ENCODE data around the gene BMP7. TPM values are rescaled to one million over a fixed set of nuclear protein-coding genes. Genes with fewer than 3 reads are reported as not detected.
"Not testable (repeated sequence)": the region's sequence is repeated elsewhere in the genome, so short reads cannot be mapped to it uniquely, and the experiment has no call there.

BMP7 gene
- total RNA-seq, 1 donor: not detected

DNA sequence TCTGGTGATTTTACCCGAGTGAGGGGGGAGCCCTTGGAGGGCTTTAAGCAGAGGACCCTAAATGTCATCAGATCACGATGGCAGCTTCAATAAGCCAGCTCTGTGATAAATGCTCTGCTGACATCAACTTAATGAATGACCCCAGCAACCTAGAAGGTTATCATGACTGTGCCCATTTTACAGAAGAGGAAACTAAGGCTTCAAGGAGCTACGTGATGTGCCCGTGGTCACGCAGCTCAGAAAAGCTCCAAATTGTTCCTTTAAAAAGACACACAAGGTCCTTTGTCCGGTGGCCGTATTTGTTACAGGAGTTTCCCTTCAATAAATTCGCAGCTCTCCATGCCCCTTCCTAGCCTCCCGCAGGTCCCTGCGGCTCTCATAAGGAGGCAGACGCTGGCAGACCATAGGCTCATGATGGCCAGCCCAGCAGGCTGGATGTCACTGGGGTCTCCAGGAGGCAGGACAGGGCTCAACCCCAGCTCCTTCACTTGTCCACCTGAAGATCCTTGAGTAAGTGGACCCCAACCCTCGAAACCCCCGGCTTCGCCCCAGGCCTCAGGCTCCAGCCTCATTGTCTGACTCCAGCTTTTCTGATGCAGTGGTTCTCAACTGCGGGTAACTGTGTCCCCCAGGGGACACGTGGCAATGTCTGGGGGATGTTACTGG, 106.4 kb downstream of the BMP7 start:
- Histone ChIP-seq H3K4me2 (ENCODE audit: insufficient read depth, low read length) (no peak overlapping the region), H3K79me2 (ENCODE audit: insufficient read depth, low read length) (no peaks in the 10 kb centered on the region), H4K20me1 (ENCODE audit: insufficient read depth, low read length) (no peaks in the 10 kb centered on the region), H3K9me3 (ENCODE audit: low read depth, low read length) (no peaks in the 10 kb centered on the region), H3K36me3 (ENCODE audit: insufficient read depth, low read length) (no peaks in the 10 kb centered on the region), H2AFZ (ENCODE audit: low read length) (no peak overlapping the region), H3K4me1 (ENCODE audit: insufficient read depth, low read length) (no peaks in the 10 kb centered on the region), H3K4me3 (ENCODE audit: insufficient read depth, low read length) (no peak overlapping the region), H3K27ac (ENCODE audit: low read depth, low read length) (no peak overlapping the region), H3K27me3 (ENCODE audit: insufficient read depth, low read length) (no peaks in the 10 kb centered on the region)
- DNase-seq (ENCODE audit: insufficient read length, low spot score, missing footprints): no peak
- TF ChIP-seq, protein P1, sequence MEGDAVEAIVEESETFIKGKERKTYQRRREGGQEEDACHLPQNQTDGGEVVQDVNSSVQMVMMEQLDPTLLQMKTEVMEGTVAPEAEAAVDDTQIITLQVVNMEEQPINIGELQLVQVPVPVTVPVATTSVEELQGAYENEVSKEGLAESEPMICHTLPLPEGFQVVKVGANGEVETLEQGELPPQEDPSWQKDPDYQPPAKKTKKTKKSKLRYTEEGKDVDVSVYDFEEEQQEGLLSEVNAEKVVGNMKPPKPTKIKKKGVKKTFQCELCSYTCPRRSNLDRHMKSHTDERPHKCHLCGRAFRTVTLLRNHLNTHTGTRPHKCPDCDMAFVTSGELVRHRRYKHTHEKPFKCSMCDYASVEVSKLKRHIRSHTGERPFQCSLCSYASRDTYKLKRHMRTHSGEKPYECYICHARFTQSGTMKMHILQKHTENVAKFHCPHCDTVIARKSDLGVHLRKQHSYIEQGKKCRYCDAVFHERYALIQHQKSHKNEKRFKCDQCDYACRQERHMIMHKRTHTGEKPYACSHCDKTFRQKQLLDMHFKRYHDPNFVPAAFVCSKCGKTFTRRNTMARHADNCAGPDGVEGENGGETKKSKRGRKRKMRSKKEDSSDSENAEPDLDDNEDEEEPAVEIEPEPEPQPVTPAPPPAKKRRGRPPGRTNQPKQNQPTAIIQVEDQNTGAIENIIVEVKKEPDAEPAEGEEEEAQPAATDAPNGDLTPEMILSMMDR (IDR thresholded peaks at IDR 0.05; ENCODE audit: extremely low read depth, low read depth, low read length): no peak

DNA sequence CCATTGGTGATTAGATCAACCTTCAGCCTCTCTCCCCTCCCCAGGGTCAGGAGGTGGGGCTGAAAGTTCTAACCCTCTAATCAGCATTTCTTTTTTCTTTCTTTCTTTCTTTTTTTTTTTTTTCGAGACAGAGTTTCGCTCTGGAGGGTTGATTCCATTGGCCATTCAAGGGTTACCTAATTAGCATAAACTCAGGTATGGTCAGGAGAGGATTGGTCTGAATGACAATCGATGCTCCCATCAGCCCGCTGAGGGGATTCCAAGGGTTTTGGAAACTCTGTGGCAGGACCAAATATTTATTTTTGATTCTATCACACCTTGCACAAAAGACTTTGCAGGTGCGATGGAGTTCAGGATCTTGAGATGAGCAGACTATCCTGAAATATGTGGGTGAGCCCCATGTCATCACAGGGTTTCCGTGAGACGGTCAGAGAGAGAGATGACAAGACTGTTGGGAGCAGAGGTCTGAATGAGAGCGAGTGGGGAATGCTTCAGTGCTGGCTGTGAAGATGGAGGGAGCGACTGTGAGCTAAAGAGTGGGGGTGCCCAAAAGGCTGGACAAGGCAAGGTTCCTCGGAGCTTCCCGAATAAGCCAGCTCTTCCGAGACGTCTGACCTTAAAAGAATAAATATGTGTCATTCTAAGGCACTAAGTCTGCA, 107.1 kb downstream of the BMP7 start:
- DNase-seq (ENCODE audit: insufficient read length, low spot score, missing footprints): no peak
- no peak overlapping the region for H3K4me3 ChIP-seq (ENCODE audit: insufficient read depth, low read length)
- no peak overlapping the region for H3K27ac ChIP-seq (ENCODE audit: low read depth, low read length)
- H3K9me3 ChIP-seq (ENCODE audit: low read depth, low read length): no peaks in the 10 kb centered on the region
- no peaks in the 10 kb centered on the region for H3K36me3 ChIP-seq (ENCODE audit: insufficient read depth, low read length)
- no peaks in the 10 kb centered on the region for H3K79me2 ChIP-seq (ENCODE audit: insufficient read depth, low read length)
- H3K4me2 ChIP-seq (ENCODE audit: insufficient read depth, low read length): no peak overlapping the region
- no peak overlapping the region for H2AFZ ChIP-seq (ENCODE audit: low read length)
- no peaks in the 10 kb centered on the region for H3K4me1 ChIP-seq (ENCODE audit: insufficient read depth, low read length)
- no peaks in the 10 kb centered on the region for H3K27me3 ChIP-seq (ENCODE audit: insufficient read depth, low read length)
- TF ChIP-seq, protein P1 (IDR thresholded peaks at IDR 0.05; ENCODE audit: extremely low read depth, low read depth, low read length): no peak
- H4K20me1 ChIP-seq (ENCODE audit: insufficient read depth, low read length): no peaks in the 10 kb centered on the region

DNA sequence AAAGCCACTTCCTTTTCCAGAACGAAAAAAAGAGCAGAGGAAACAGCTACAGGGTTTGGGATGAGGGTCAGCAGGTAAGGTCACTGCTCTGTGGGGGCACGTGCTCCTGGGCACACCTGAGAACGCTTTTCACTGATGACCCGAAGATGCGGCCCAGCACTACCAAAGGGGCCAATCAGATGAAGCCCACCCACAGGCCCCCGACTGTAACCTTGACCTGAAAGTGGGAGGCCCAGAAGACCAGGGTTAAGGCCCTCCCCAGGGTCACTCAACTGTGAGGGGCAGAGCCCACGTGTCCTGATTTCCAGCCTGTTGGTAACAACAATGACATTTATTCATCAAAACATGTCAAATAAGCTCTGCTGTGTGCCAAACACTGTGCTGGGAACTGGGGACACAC, 108.0 kb downstream of the BMP7 start:
- H3K4me1 ChIP-seq (ENCODE audit: insufficient read depth, low read length): no peaks in the 10 kb centered on the region
- no peaks in the 10 kb centered on the region for H4K20me1 ChIP-seq (ENCODE audit: insufficient read depth, low read length)
- no peaks in the 10 kb centered on the region for H3K9me3 ChIP-seq (ENCODE audit: low read depth, low read length)
- no peaks in the 10 kb centered on the region for H3K36me3 ChIP-seq (ENCODE audit: insufficient read depth, low read length)
- no peaks in the 10 kb centered on the region for H3K79me2 ChIP-seq (ENCODE audit: insufficient read depth, low read length)
- no peak overlapping the region for H2AFZ ChIP-seq (ENCODE audit: low read length)
- TF ChIP-seq, protein P1 (IDR thresholded peaks at IDR 0.05; ENCODE audit: extremely low read depth, low read depth, low read length): no peak
- no peaks in the 10 kb centered on the region for H3K27me3 ChIP-seq (ENCODE audit: insufficient read depth, low read length)
- no peak overlapping the region for H3K4me3 ChIP-seq (ENCODE audit: insufficient read depth, low read length)
- no peak overlapping the region for H3K4me2 ChIP-seq (ENCODE audit: insufficient read depth, low read length)
- no peak overlapping the region for H3K27ac ChIP-seq (ENCODE audit: low read depth, low read length)
- no peak for DNase-seq (ENCODE audit: insufficient read length, low spot score, missing footprints)

DNA sequence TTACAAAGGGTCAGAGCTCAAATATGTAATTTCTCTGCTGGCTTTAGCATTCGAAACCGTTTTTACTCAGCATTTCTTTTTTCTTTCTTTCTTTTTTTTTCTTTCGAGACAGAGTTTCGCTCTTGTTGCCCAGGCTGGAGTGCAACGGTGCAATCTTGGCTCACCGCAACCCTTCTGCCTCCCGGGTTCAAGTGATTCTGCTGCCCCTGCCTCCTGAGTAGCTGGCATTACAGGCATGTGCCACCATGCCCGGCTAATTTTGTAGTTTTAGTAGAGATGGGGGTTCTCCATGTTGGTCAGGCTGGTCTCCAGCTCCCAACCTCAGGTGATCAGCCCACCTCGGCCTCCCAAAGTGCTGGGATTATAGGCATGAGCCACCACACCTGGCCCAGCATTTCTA, 108.7 kb downstream of the BMP7 start:
- H3K36me3 ChIP-seq (ENCODE audit: insufficient read depth, low read length); H4K20me1 ChIP-seq (ENCODE audit: insufficient read depth, low read length); H3K4me3 ChIP-seq (ENCODE audit: insufficient read depth, low read length); H3K27me3 ChIP-seq (ENCODE audit: insufficient read depth, low read length); H3K79me2 ChIP-seq (ENCODE audit: insufficient read depth, low read length); H3K27ac ChIP-seq (ENCODE audit: low read depth, low read length); H3K9me3 ChIP-seq (ENCODE audit: low read depth, low read length); DNase-seq (ENCODE audit: insufficient read length, low spot score, missing footprints); H3K4me1 ChIP-seq (ENCODE audit: insufficient read depth, low read length); H2AFZ ChIP-seq (ENCODE audit: low read length); H3K4me2 ChIP-seq (ENCODE audit: insufficient read depth, low read length): not testable (repeated sequence)

All from osteoblast (primary cell).